ENCODE measurements around the gene PRR29.
"Not testable (repeated sequence)": the region's sequence is repeated elsewhere in the genome, so short reads cannot be mapped to it uniquely, and the experiment has no call there.

PRR29 gene

GRCh38 chr17:63975541-63976092 lies 22.5 kb upstream of the PRR29 start:
- DNase-seq: no peak

GRCh38 chr17:63976702-63977101 lies 21.4 kb upstream of the PRR29 start:
- no peak for DNase-seq

- DNase-seq: no peak
These were observed 19.6 kb upstream of the PRR29 start for GRCh38 chr17:63978272-63979200.

- DNase-seq: not testable (repeated sequence)
These were observed 15.5 kb upstream of the PRR29 start for GRCh38 chr17:63982641-63983040.

GRCh38 chr17:63983320-63983719 lies 14.8 kb upstream of the PRR29 start:
- DNase-seq: no peak

- DNase-seq: no peak
These were observed 13.9 kb upstream of the PRR29 start for GRCh38 chr17:63984236-63984635.

- no peak for DNase-seq
These were observed 13.3 kb upstream of the PRR29 start for GRCh38 chr17:63984651-63985386.

- DNase-seq: no peak
These were observed 12.6 kb upstream of the PRR29 start for GRCh38 chr17:63985387-63986140.

GRCh38 chr17:63986821-63987220 lies 11.3 kb upstream of the PRR29 start:
- DNase-seq: no peak

- no peak for DNase-seq
These were observed 10.7 kb upstream of the PRR29 start for GRCh38 chr17:63987221-63988126.

- no peak for DNase-seq
These were observed 10.0 kb upstream of the PRR29 start for GRCh38 chr17:63988127-63988478.

- no peak for DNase-seq
These were observed 9.2 kb upstream of the PRR29 start for GRCh38 chr17:63988741-63989621.

- no peak for DNase-seq
These were observed 8.4 kb upstream of the PRR29 start for GRCh38 chr17:63989622-63990345.

GRCh38 chr17:63991611-63992010 lies 6.5 kb upstream of the PRR29 start:
- DNase-seq: no peak

- DNase-seq: no peak
These were observed 4.7 kb upstream of the PRR29 start for GRCh38 chr17:63993368-63993985.

GRCh38 chr17:63995626-63996025 lies 2.5 kb upstream of the PRR29 start:
- DNase-seq: no peak

- no peak for DNase-seq
These were observed 1.5 kb upstream of the PRR29 start for GRCh38 chr17:63996430-63997182.

GRCh38 chr17:63997341-63998048 lies 656 bp upstream of the PRR29 start:
- DNase-seq: no peak
